Mucosa of rectum (tissue), 2 donors: ENCODE measurements around the gene TRIM38.
"Not testable (repeated sequence)": the region's sequence is repeated elsewhere in the genome, so short reads cannot be mapped to it uniquely, and the experiment has no call there.

Experiments used
- H3K27ac ChIP-seq, 2 donors: one replicate each; pipeline ENCODE4 v1.7.0; 2013; ENCODE audit warnings: inconsistent platforms in 2 of 2, low read depth in 2 of 2, low read length in 2 of 2
- H3K27me3 ChIP-seq, 2 donors: one replicate each; pipeline ENCODE4 v1.7.0; 2013; ENCODE audit warnings: low read length in 2 of 2; ENCODE audit not compliant: control insufficient read depth in 2 of 2, insufficient read depth in 2 of 2
- H3K36me3 ChIP-seq, 2 donors: one replicate each; pipeline ENCODE4 v1.7.0; 2013; ENCODE audit warnings: low read length in 2 of 2; ENCODE audit not compliant: control insufficient read depth in 2 of 2, insufficient read depth in 2 of 2
- H3K4me1 ChIP-seq, 2 donors: one replicate each; pipeline ENCODE4 v1.7.0; 2013; ENCODE audit warnings: low read length in 2 of 2, mild to moderate bottlenecking in 1 of 2; ENCODE audit not compliant: control insufficient read depth in 2 of 2, insufficient read depth in 2 of 2
- H3K4me3 ChIP-seq, 2 donors: one replicate each; pipeline ENCODE4 v1.7.0; 2013; ENCODE audit warnings: low read length in 2 of 2
- H3K9ac ChIP-seq, 2 donors: one replicate each; pipeline ENCODE4 v1.7.0; 2013; ENCODE audit warnings: low read length in 2 of 2, low read depth in 1 of 2, mild to moderate bottlenecking in 1 of 2
- H3K9me3 ChIP-seq, 2 donors: one replicate each; pipeline ENCODE4 v1.7.0; 2013; ENCODE audit warnings: low read length in 2 of 2; ENCODE audit not compliant: control insufficient read depth in 2 of 2
- donor health status: healthy.
- donor health status: Normal muscosa, but diverticular disease.

TRIM38 gene

GRCh38 chr6:25990172-25990873, 27.7 kb downstream of the TRIM38 start:
- H3K9ac ChIP-seq = no peak overlapping the region
- H3K9me3 ChIP-seq = no peaks in the 10 kb centered on the region
- no peaks in the 10 kb centered on the region for H3K27me3 ChIP-seq
- peaks cover 3 to 9% of the 10 kb centered on the region in 2 donors for H3K36me3 ChIP-seq
- no peak overlapping the region for H3K27ac ChIP-seq
- H3K4me3 ChIP-seq = no peak overlapping the region
- peaks cover 8 to 10% of the 10 kb centered on the region in 2 donors for H3K4me1 ChIP-seq

DNA sequence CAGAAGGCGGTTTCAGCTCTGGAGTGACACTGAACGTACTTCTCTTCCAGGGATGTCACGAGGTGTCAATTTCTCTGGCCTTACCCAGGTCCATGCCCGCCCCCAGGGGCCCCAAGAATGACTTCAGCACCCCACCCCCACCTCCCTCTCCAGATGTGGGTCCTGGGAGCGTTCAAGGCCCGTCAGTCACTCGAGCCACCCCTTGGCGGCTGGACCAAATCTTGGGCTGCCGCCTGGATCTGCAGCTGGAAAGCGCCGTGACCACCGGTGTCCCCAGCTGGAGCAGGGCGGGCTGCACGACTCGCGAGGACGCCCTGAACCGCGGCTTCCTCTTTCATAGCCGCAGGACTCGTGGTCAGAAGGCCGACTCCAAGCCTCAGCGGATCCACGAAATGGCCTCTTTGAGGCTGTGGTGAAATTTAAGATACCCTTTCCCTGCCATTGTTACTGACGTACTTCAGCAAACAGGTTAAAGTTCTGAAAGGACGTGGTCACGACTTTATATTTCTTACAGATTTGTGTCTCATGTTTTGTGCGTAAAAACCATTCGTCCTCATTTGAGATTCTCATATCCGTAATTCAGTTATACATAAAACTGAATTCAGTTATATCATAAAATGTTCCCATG, 29.3 kb downstream of the TRIM38 start:
- Histone ChIP-seq H3K4me1 (peaks cover 8 to 13% of the 10 kb centered on the region in 2 donors), H3K9me3 (no peaks in the 10 kb centered on the region), H3K4me3 (peak overlapping the region; percentile 95), H3K27ac (peak overlapping the region; percentile 91 to 93), H3K9ac (peak overlapping the region; percentile 81 to 96), H3K36me3 (peaks cover 0 to 3% of the 10 kb centered on the region in 2 donors), H3K27me3 (no peaks in the 10 kb centered on the region)

DNA sequence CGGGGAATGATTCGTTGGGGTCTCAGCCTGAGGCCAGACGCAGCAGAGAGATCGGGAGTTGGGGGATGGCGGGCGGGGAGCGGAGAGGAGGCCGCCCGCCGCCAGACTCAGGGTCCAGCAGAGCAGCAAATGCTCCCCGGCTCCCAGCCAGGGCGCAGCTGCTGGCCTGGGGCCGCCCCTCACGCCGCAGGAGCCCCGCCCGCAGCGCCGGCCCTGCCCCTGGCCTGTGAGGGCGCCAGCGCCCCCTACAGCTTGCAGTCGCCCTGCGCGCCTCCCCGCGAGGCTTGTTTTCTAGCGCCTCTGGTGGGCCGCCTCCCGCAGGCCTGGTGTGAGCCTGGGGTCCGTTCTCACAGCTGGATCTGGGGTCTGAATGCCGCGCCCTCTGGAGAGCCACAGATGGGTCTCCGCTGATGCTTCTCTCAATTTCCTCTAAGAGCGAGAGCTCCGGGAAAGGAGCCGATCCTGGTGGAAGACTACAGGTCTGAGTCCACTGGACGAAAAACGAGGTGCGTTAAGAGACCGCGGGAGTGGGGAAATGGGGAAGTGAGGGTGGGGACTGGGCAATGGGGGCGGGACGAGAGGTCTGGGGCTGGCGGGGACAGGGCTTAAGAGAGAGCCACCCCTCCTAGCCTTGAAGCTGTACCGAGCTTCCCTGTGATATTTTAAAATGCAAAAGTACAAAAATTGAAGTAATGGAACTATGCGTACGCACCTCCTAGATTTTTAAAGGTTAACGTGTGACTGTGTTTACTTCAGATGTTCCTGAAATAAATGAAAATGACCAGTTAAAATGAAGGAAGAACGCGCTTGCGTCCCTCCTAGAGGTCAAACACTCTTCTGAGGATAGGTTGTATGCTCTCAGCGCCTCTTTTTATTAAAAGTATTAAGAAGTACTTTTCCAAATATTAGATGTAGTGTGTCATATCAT, 30.1 kb downstream of the TRIM38 start:
- peak overlapping the region; percentile 91 to 93 for H3K27ac ChIP-seq
- peaks cover 0 to 5% of the 10 kb centered on the region in 2 donors for H3K36me3 ChIP-seq
- peak overlapping the region; percentile 95 for H3K4me3 ChIP-seq
- no peaks in the 10 kb centered on the region for H3K27me3 ChIP-seq
- no peaks in the 10 kb centered on the region for H3K9me3 ChIP-seq
- peaks cover 8 to 13% of the 10 kb centered on the region in 2 donors for H3K4me1 ChIP-seq
- H3K9ac ChIP-seq = peak overlapping the region; percentile 88 to 96

DNA sequence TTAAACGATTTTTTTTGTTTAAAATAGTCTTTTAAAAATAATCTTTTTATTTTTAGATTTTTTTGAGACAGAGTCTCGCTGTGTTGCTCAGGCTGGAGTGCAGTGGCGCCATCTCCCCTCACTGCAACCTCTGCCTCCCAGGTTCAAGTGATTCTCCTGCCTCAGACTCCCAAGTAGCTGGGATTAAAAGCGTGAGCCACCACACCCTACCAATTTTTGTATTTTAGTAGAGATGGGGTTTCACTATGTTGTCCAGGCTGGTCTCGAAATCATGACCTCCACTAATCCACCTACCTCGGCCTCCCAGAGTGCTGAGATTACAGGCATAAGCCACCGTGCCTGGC, 30.7 kb downstream of the TRIM38 start:
- H3K9ac ChIP-seq = peak overlapping the region in 1 of 2 donors; percentile 96
- H3K9me3 ChIP-seq, H3K36me3 ChIP-seq, H3K27me3 ChIP-seq: not testable (repeated sequence)
- H3K27ac ChIP-seq = peak overlapping the region in 1 of 2 donors; percentile 93
- H3K4me3 ChIP-seq = peak overlapping the region; percentile 95
- peaks cover 8 to 13% of the 10 kb centered on the region in 2 donors for H3K4me1 ChIP-seq

DNA sequence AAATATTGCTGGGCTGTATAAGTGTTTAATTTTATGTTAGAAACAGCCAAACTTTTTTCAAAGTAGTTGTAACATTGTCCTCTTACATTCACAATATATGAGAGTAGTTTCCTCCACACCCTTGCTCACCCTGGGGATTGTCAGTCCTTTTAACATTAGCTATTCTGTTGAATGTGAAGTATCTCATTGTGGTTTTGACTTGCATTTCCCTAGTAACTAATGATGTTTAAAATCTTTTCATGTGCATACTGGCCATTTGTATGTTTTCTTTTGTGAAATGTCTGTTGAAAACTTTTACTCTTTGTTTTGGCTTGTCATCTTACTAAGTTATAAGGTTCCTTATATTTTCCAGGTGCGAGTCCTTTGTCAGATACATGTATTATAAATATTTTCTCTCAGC, 32.9 kb downstream of the TRIM38 start:
- H3K27ac ChIP-seq = no peak overlapping the region
- H3K27me3 ChIP-seq = no peaks in the 10 kb centered on the region
- peaks cover 13 to 18% of the 10 kb centered on the region in 2 donors for H3K36me3 ChIP-seq
- peaks cover 8 to 13% of the 10 kb centered on the region in 2 donors for H3K4me1 ChIP-seq
- H3K9me3 ChIP-seq = no peaks in the 10 kb centered on the region
- no peak overlapping the region for H3K9ac ChIP-seq
- H3K4me3 ChIP-seq = no peak overlapping the region

DNA sequence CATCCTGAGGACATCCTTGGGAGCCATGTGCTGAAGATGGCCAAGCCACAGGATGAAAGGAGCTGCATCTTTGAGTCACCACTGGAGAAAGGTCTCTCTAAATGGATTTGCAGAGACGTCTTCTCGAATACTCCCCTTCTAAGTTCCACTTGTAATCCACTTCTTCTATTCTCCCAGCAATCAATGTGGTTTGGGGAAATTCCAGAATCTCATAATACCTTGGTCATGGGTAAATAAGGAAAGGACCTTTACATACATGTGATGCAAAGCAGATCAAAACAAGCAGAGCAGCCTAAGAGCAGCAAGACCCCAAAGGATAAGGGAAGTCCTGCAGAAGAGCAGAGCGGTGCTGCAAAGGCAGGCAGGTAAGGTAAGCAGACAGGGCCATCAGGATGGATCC, 35.3 kb downstream of the TRIM38 start:
- Histone ChIP-seq H3K9ac (no peak overlapping the region), H3K4me3 (no peak overlapping the region), H3K9me3 (no peaks in the 10 kb centered on the region), H3K4me1 (peaks cover 3 to 8% of the 10 kb centered on the region in 2 donors), H3K27ac (no peak overlapping the region), H3K36me3 (peaks cover 13 to 18% of the 10 kb centered on the region in 2 donors), H3K27me3 (no peaks in the 10 kb centered on the region)

- peaks cover 3 to 8% of the 10 kb centered on the region in 2 donors for H3K4me1 ChIP-seq
- no peak overlapping the region for H3K27ac ChIP-seq
- no peaks in the 10 kb centered on the region for H3K9me3 ChIP-seq
- H3K9ac ChIP-seq = no peak overlapping the region
- no peak overlapping the region for H3K4me3 ChIP-seq
- no peaks in the 10 kb centered on the region for H3K27me3 ChIP-seq
- peaks cover 13 to 18% of the 10 kb centered on the region in 2 donors for H3K36me3 ChIP-seq
Observed at GRCh38 chr6:25998379-25998778, 35.8 kb downstream of the TRIM38 start.

GRCh38 chr6:25999225-25999624, 36.6 kb downstream of the TRIM38 start:
- not testable (repeated sequence) for H3K4me3 ChIP-seq, H3K9me3 ChIP-seq, H3K4me1 ChIP-seq, H3K27me3 ChIP-seq, H3K9ac ChIP-seq, H3K27ac ChIP-seq
- H3K36me3 ChIP-seq = peaks cover 13 to 18% of the 10 kb centered on the region in 2 donors

- H3K4me1 ChIP-seq = peaks cover 0 to under 1% of the 10 kb centered on the region in 2 donors
- no peak overlapping the region for H3K27ac ChIP-seq
- H3K9ac ChIP-seq = no peak overlapping the region
- peaks cover 13 to 21% of the 10 kb centered on the region in 2 donors for H3K36me3 ChIP-seq
- no peaks in the 10 kb centered on the region for H3K27me3 ChIP-seq
- H3K9me3 ChIP-seq = no peaks in the 10 kb centered on the region
- no peak overlapping the region for H3K4me3 ChIP-seq
Observed at GRCh38 chr6:26000366-26001144, 38.0 kb downstream of the TRIM38 start.
